Stimulated activated CD4-positive, alpha-beta T cell treated with anti-CD3 and anti-CD28 coated beads, Interleukin-2, amount 100 ng/mL, for 24 hours (primary cell): ENCODE results near the gene RBFOX1.

Experiments
- DNase-seq, 2 donors: peaks; one replicate each; pipeline ENCODE4 v3.0.0-alpha.2; 2020

RBFOX1 gene

DNA sequence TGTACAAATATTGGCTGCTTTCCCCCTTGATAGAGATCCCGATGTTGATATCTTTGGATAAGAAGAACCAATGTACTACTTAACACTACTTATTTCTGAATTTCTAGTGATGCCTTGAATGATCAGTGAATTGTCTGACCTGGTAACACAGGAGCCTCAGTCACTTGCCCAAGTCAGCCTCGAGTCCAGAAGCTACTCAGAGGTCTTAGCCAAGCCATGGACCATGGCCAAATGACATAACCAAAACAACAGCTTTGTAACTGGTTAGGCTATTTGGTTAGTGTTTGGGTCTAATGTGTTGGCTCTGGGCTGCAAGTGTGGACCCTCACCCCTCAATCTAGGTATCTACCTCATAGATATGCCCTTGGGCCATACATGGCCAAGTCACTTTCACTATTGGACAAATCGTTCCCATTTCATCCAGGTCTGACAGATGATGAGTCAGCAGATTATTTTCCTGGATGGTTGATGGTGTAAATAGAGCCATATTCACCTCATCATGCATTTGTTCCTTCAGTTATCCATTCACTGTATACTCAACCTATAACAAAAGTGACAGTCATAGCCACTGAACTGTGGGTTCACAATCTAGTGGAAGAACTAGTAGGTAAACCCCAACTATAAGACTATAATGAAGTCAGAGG, 3.5 kb downstream of the RBFOX1 start:
- no peak for DNase-seq

DNA sequence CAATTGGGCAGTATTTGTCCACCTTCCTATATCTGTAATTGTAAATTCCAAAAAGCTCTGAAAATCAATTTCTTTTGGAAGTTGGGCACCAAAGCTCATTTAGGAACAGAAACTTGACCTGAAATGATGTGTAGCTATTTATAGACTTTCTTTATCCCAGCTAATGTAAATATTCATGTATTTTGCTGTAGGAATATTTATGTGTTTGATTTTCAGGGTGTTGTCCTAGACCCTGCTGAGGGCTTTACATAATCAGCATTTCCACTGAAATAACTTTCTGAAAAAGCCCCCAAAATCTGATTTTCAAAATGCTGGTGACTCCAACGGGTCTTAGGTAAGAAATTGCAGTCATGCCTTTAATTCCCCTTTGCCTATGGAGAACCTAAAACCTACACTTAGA, 4.1 kb downstream of the RBFOX1 start:
- DNase-seq: no peak

DNA sequence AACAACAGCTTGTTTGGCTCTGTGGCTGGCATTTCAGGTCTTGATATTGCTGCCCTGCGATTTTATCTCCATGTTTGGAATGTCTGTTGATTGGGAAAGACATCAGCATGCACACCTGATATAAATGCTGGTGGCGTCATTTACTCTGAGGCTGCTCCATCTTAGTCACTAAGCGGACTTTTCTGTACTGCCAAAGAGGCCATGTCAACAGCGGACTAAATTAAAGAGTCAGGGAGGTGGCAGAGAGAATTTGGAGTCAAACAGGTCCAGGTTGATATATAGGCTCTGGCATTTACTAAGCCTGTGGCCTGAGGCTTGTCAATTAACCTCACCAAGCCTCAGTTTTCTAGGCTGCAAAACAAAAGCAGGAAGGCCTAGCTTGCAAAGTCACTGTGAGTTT, 6.2 kb downstream of the RBFOX1 start:
- no peak for DNase-seq

DNA sequence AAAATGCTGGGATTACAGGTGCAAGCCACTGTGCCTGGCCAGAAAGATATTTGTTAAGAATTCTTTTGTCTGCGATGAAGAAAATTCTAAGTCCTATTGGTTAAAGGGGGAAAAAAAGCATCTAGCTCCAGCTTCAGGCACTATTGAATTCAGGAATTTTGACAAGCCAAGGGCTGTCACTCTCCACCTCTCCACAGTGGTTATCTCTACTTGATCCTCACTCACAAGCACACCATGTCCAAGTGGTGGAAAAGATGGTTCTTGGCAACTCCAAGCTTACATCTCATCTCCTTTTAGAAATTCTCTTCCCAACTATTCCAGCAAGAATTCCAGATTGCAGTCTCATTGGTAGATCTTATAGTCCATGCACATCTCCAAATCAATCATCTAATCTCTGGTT, 7.1 kb downstream of the RBFOX1 start:
- DNase-seq: no peak

DNA sequence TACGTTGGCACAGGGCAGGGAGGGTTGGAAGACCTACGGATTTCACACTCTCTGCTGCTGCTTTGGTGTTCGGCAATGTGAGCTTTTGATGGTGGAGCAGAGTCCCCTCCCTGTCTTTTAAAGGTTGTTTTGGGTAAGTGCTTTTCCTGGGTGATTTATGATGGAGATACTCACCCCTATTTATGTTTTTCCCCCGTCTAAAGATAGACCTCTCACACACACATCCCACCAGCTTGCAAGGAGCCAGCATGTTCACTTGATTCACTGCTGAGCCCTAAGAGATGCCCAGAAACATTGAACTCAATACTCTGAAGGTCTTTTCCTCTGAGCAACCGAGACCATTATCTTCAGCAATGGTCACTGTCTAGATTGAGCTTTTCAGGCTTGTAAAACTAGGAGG, 8.3 kb downstream of the RBFOX1 start:
- no peak for DNase-seq

DNA sequence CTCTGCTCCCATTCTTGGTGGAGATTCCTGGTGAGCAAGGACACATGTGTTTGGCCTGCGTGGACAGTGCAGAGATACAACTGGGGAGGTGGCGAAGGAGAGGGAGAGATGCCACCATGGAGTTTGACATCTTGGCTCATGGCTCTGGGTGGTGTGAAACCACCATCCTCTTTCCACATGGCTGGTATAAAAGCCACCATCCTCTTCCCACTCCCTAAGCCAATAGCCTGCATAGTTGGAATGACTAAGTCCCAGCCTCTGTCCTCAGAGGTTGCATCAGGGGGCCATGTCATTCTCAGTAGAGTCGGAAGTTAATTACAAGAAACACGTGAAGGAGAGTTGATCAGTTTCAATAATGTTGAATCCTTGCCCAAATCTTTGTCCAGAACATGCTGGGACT, 10.0 kb downstream of the RBFOX1 start:
- DNase-seq: no peak

DNA sequence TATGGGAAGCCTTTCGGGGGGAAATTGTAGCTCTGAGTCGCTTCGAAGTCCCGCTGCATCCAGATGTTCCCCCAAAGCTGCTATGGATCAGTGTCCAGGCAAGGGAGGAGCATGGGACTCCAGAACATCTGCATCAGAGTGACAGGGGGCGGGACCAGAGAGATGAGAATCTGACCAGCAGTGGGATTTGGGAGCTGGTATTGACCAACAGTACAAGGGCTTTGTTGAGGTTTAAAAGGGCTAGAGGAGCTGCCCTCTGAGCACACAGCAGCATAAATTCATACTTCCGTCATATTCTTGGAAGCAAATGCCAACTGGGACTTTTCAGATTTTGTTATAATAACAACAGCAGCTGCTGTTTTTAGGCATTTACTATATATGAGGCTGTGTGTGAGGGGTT, 10.6 kb downstream of the RBFOX1 start:
- no peak for DNase-seq

DNA sequence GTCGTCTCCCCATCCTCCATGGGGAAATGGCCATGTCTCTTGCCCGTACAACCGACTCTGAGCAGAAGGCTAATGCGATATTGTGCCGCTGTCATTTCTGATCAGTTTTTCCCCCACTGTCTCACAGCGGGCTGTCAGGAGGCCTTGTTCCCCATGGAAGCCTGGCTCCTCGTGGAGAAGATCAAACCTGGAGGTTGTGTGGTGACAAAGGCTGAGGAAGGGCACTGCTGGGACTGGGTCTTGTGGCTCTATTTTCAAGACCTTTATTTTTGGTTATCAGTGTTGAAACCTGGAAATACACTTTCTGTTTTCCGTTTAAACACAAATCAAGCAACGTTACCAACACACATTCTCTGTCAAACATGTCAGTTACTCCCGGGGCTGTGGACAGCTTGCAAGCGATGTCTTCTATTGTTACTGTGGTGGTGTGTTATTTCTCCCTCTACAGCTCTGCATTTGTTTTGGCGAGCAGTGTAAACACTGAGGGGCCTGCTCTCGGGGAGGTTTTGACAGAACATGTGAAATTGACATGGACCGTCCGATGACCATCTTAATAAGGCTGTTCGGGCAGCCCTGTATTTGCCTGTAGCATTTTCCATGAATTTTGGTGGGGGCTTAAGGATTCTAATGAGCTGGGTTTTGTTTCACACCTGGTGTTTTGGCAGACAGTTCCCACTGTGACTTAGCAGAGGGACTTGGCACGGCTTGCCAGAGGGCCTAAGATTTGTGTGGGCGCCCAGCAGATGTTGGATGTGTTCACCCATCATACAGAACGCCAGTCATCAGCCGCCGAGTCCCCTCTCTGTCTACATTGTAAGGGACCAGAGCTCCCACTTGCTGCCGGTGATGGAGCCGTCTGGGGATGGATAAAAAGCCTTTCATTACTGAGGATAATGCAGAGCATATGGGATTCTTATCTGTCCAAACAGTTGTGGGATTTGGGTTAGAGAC, 12.5 kb downstream of the RBFOX1 start:
- no peak for DNase-seq

DNA sequence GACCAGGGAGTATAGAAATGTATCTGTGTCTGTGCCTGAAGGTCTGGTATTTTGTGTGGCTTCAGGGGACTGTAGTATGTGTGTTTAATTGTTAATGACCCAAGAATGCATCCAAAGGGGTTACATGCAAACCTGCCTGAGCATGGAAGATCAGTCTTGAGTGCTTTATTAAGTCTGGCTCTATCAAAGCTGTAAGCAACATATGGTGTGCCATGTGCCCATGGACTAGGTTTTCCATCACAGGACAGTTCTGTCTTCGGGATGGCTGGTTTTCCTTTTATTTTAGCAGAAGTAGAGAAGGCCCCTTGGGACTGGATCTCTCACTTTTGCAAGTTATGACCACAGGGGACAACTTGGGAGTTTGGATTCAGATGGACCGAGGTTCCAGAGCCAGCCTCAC, 18.2 kb downstream of the RBFOX1 start:
- DNase-seq: no peak

DNA sequence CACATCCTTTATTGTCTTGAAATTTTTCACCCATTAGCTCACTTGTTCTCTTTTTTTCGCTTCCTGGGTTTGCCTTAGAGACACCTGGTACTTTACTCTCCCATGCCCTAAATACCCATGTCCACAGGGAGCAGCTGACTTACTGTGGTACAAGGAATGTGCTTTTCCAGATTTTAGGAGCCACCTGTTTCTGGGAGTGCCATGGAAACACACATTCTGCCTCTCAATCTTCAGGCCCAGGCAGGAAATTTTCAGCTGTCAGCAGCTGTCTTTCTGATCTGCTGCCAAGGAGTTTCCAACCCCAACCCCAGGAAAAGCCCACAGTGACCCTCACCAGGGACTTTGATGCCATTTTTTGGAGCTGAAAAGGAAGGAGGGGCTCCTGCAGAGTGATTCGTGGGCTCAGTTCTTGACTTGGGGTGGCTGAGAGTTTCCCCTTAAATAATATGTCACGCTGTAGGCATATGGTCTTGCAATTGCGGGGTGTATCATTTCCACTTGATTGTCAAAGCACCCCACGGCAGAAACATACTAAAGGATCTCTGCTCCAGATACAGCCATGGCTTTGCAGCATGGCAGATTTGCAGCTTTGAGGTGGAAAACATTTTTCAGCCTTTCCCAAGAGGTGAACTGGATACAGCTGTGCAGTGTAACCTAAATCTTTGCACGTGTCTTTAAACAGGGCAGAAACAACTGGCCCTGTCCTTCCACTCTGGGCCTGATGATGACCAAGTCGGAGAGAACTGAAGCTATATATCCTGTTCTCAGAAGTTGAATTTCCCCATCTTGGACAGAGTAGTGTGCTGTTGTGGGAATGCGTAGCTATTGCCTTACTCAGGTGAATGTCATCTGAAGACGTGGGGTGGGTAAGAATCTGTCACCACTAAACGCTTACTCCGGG, 19.2 kb downstream of the RBFOX1 start:
- no peak for DNase-seq

DNA sequence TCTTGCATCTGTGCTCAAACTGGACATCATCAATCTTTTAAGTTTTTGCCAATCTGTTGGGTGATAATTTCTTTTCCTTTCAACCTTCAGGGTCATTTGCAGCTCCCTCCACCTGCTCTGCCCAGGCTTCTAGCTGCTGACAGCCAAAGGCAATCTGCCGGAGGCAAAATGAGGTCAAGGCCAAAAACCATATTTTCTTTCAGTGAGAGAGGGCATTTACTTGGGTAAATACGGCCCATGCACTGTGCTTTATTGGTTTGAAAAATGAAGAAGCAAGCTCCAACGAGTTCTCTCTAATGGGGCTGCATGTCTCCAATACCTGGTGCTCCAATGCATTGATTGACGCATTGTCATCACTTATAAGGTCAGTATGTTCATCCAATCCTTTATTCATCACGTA, 23.1 kb downstream of the RBFOX1 start:
- no peak for DNase-seq

DNA sequence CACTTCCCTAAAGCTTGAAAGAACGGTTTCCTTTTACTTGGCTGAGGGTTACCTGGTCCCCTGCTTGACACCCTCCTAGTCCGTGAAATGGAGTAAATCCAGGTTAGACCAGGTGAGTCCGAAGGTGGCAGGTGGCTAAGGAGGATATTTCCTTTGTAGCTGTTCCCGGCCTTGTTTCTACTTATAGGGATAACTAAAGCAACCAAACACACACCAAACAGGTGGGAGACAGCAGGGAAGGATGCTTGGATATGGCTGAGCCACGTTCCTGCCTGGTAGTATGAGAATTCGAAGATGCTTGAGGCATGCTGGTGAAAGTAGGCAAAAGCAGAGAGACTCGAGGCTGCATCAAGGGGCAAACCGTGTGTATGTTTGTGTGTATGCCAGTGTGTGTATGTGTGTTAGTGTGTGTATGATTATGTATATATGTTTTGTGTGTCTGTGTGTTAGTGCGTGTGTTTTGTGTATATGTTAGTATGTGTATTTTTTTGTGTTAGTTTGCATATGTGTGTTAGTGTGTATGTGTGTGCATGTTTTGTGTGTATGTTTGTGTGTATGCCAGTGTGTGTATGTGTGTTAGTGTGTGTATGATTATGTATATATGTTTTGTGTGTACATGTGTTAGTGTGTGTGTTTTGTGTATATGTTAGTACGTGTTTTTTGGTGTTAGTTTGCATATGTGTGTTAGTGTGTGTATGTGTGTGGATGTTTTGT, 28.9 kb downstream of the RBFOX1 start:
- no peak for DNase-seq

DNA sequence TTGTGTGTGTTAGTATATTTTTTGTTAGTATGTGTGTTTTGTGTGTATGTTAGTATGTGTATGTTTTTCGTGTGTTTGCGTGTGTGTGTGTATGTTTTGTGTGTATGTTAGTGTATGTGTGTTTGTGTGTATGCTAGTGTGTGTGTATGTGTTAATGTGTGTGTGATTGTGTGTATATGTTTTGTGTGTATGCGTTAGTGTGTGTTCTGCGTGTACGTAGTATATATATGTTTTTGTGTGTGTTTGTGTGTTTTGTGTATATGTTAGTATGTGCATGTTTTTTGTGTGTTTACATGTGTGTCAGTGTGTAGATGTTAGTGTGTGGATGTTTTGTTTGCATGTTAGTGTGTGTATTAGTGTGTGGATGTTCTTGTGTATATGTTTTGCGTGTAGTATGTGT, 29.6 kb downstream of the RBFOX1 start:
- DNase-seq: no peak

DNA sequence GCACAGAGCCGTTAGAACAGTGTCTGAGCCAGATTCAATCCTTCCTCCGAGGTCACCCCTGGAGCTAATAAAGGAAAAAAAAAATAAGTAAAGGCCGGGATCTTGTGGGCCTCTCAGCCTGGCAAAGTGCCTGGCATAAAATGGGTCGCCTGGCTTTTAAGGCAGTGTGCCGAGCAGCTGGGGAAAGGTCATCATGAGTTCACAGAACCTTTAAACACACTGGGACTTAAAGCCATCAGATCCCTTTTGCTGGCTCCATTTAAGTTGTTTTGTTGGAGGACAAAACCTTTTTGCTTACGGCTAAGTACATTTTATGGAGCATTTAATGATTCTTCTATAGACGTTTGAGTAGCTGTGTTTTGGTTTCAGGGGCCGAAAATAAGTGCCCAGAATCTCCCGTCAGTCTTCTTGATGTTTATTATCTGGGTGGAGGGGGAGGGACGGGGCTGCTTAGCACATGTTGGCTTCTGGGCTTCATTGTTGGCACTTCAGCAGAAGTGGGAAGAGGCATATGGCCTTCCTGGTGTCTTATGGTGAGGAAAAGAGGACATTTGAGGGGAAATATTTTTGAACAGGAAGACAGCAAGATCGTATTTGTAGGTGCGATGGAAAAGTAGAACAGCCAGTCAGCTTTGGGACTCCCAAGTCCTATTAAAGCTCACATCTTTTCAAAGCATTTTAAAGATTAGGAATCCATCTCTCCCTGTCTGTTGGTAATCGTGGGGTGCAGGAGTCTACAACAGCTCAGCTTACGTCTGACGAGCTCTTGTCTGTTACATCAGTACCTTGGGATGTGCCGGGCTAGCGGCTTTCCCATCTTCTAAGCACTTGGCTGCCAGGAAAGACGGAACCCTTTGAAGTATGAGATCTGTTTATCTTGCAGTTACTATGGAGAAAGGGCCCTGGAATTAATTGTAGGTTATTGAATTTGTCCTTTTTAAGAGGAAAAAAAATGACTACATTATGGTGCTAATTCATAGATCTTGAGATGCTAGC, 31.1 kb downstream of the RBFOX1 start:
- DNase-seq: no peak

DNA sequence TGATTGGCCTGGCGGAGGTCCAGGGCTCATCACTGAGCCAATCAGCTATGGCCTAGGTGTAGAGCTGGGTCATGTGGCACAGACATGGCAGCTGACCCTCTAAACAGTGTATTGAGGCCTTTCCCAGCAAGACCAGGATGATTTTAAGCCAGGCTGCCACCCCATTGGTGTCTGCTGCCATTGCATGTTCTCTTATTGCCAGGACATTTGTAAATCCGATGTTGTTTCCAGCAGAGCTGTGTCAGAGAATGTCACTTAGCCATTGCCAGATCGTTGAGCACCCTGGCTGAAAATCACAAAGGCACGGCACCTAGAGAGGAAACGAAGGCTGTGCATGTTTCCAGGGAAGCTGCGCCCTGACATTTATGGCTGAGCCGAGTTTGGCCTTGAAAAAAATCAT, 33.4 kb downstream of the RBFOX1 start:
- no peak for DNase-seq

DNA sequence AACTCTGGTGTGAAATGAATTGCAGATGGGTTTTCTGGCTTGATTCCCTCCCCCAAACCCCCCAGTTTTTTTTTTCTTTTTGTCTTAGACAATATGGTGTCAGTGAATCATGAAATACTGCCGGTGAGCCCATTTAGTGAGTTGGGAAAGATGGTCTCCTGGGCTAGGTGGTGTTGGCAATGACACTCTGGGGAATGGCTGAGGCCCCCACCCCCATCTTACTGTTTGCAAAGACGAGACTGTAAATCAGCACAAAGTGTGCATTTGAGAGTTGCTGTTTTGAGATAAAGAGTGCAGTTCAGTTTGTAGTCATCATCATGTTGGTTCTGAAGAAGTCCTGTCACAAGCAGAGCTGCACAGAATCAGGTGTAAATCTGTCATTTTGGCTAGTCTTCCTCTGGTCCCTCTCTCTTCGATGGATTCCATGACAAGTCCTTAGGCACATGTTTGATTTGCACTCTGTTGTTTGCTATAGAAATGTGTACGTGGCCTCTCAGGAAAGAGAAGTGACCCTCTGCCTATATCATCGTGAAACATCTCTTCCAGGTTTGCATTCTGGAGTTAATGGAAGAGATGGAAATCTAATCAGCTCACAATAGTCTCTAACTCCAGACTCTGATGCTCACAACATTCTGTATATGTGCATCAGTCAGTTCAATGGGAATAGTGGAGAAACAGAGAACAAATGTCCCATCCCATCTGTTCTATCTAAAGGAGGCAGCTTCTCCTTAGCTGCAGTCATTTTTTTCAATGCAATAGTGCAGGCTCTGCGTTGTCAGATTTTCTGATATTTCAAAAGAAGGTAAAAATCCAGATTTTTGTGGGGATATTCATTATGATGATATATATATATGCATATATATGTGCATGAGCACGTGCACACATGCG, 34.6 kb downstream of the RBFOX1 start:
- no peak for DNase-seq

DNA sequence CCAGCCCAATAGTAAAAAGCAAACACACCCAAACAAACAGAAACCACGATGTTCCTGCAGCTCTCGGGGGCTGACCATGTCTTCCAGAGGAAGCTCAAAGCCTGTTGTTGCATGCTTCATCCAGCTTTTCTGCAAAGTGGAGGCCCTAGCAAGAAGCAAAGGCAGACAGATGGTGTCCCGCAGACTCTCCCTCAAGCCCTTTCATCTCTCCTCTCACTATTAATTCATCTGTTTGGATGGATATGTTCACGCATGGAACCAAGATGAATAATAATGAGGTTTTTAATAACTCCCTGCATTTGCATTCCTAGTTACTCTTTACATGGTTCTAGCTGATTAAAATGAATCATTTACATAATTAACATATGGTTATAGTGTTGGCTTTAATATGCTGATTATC, 36.6 kb downstream of the RBFOX1 start:
- no peak for DNase-seq

DNA sequence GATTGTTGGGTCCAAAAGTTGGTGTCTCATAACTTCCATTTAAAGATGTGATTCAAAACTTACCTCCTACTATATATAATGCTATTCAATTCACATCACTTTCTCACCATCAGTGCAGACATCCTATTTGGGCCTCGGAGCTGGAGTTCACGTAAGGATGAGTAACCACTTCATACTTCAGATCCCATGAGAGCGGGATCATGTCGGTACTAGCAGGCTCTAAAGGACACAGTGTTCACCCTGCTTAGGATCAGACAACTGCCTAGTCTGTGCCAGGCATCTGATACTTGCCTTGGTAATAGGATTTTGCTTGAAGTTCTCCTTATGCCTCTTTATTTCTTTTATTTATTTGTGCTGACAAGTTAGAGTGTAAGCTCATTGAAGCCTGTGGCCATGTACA, 39.5 kb downstream of the RBFOX1 start:
- no peak for DNase-seq

DNA sequence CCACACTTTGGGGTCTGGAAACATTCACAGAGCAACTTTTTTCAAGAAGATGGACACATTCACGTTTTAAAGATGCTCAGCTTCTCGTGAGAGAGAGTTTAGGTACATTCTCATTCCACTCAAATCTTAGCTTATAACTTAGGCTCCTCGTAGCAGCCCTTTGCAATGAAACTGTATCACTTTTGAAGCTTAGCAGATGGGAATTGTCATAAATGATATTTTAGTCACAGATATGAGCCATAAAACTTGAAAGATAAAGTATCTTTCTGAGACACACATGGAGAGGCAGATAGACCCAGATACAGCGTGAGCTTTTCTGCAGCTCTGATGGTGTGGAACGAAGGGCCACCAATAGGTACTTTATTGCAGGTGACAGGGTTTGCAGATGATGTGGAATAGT, 41.1 kb downstream of the RBFOX1 start:
- no peak for DNase-seq

DNA sequence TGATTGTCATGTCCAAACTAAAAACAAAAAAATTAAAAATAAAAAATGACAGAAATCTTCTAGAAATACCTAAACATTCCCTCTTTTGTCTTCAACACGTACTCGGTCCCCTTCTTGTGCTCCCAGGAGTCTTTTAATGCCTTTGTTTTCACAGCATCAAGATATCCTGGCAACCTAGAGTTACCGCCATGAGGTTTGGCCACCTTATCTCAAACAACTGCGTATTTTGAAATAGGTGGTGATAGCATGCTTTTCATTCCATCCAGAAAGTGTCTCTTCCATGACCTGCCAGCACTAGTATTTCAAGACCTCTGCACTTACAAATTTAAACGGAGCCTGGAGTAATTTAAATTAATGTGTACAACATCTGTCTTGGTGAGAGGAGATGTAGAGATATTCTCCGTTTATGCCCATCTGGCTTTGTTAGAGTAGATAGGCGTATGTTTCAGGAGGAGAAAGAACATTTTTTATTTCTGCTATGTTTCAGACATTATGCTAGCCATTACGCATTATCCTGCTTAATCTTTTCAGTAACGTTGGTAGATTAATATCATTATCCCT, 42.0 kb downstream of the RBFOX1 start:
- DNase-seq: no peak
